Rectal smooth muscle tissue (tissue), 1 donor: ENCODE measurements around the gene GABRQ.
"Not testable (repeated sequence)": the region's sequence is repeated elsewhere in the genome, so short reads cannot be mapped to it uniquely, and the experiment has no call there.

Experiments used
- H3K27ac ChIP-seq: one replicate; pipeline ENCODE4 v1.7.0; 2013; ENCODE audit warnings: low read depth, low read length, inconsistent platforms
- H3K27me3 ChIP-seq: one replicate; pipeline ENCODE4 v1.7.0; 2013; ENCODE audit warnings: low read length; ENCODE audit not compliant: control insufficient read depth, insufficient read depth
- H3K36me3 ChIP-seq: one replicate; pipeline ENCODE4 v1.7.0; 2013; ENCODE audit warnings: low read length; ENCODE audit not compliant: control insufficient read depth, insufficient read depth
- H3K4me1 ChIP-seq: one replicate; pipeline ENCODE4 v1.7.0; 2013; ENCODE audit warnings: low read length; ENCODE audit not compliant: control insufficient read depth, insufficient read depth
- H3K4me3 ChIP-seq: one replicate; pipeline ENCODE4 v1.7.0; 2013; ENCODE audit warnings: low read length
- H3K9ac ChIP-seq: one replicate; pipeline ENCODE4 v1.7.0; 2013; ENCODE audit warnings: low read length

GABRQ gene

GRCh38 chrX:152681012-152681411 is 43.3 kb downstream of the GABRQ start:
- not testable (repeated sequence) for H3K27ac ChIP-seq, H3K9ac ChIP-seq, H3K36me3 ChIP-seq, H3K4me1 ChIP-seq, H3K27me3 ChIP-seq, H3K4me3 ChIP-seq

- not testable (repeated sequence) for H3K9ac ChIP-seq, H3K4me3 ChIP-seq, H3K4me1 ChIP-seq, H3K36me3 ChIP-seq, H3K27me3 ChIP-seq, H3K27ac ChIP-seq
These were observed 60.5 kb downstream of the GABRQ start, which contains the start of gene MAGEA3 for GRCh38 chrX:152697952-152698931. Gene MAGEA3, plus strand, starts transcription at chrX:152698794. Its CDS starts 2,039 bp downstream, at chrX:152700833.

DNA sequence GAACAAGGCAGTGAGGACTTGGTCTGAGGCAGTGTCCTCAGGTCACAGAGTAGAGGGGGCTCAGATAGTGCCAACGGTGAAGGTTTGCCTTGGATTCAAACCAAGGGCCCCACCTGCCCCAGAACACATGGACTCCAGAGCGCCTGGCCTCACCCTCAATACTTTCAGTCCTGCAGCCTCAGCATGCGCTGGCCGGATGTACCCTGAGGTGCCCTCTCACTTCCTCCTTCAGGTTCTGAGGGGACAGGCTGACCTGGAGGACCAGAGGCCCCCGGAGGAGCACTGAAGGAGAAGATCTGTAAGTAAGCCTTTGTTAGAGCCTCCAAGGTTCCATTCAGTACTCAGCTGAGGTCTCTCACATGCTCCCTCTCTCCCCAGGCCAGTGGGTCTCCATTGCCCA is 62.7 kb downstream of the GABRQ start:
- H3K27ac ChIP-seq, H3K36me3 ChIP-seq, H3K27me3 ChIP-seq, H3K9ac ChIP-seq, H3K4me1 ChIP-seq, H3K4me3 ChIP-seq: not testable (repeated sequence)

DNA sequence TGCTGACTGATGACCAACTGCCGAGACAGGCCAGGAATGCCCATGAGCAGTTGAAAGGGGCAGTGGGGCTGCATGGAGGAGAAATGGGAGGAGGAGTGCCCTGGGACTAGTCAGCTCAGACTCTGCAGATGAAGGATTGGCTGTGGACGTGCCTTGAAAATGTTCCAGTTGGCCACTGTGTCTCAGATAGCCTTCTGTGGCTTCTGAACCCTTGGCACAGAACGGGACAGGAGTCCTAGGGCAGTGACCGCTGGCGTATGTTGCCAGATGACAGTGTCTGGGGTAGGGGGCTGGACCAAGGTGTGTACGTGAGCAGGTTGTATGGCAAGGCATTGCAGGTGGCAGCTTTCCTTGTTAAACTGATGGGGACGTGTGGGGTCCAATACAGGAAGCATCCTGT is 68.8 kb downstream of the GABRQ start:
- H3K4me3 ChIP-seq, H3K9ac ChIP-seq, H3K4me1 ChIP-seq, H3K36me3 ChIP-seq, H3K27ac ChIP-seq, H3K27me3 ChIP-seq: not testable (repeated sequence)
